Heart right ventricle (tissue), 16 donors: ENCODE measurements around the gene HK3. TPM values are rescaled to one million over a fixed set of nuclear protein-coding genes. Genes with fewer than 3 reads are reported as not detected.

Experiments used
- ATAC-seq, 8 donors: fragments of 200-7000 bp; cut with Tn5 transposase; one replicate each; pipeline ENCODE4 v1.9.1; 2020; ENCODE audit warnings: mild to moderate bottlenecking in 8 of 8, moderate library complexity in 8 of 8, moderate number of reproducible peaks in 1 of 8
- DNase-seq, 2 donors: peaks; one replicate each; pipeline ENCODE4 v3.0.0-alpha.2; 2020
- H3K27ac ChIP-seq, 10 donors: fragments of 200-600 bp; sonication (generic) in 2 of 10; one replicate each; pipeline versions ENCODE4 v1.5.0 to v1.8.0; 2020 to 2022; ENCODE audit warnings: mild to moderate bottlenecking in 3 of 10
- H3K27me3 ChIP-seq, 7 donors: fragments of 200-600 bp; one replicate each; pipeline ENCODE4 v1.8.0; 2021 to 2022; ENCODE audit warnings: mild to moderate bottlenecking in 2 of 7
- H3K36me3 ChIP-seq, 9 donors: fragments of 200-600 bp; sonication (generic) in 1 of 9; one replicate each; pipeline versions ENCODE4 v1.5.0 to v1.8.0; 2020 to 2022; ENCODE audit warnings: mild to moderate bottlenecking in 2 of 9
- H3K4me1 ChIP-seq, 9 donors: fragments of 200-600 bp; sonication (generic) in 1 of 9; one replicate each; pipeline versions ENCODE4 v1.5.0 to v1.8.0; 2020 to 2022; ENCODE audit warnings: mild to moderate bottlenecking in 4 of 9
- H3K4me3 ChIP-seq, 10 donors: fragments of 200-600 bp; sonication (generic) in 2 of 10; one replicate each; pipeline versions ENCODE4 v1.5.0 to v1.8.0; 2020 to 2022; ENCODE audit warnings: mild to moderate bottlenecking in 7 of 10, moderate library complexity in 2 of 10
- H3K9me3 ChIP-seq, 11 donors: fragments of 200-600 bp in 10 of 11; sonication (generic) in 2 of 11; one replicate each; pipeline versions ENCODE4 v1.5.0 to v1.8.0; 2013 to 2022; ENCODE audit warnings: mild to moderate bottlenecking in 2 of 11, control low read depth in 1 of 11, moderate library complexity in 1 of 11
- CTCF ChIP-seq, 9 donors: fragments of 200-600 bp; sonication (generic) in 2 of 9; IDR thresholded peaks; one replicate each; pipeline versions ENCODE4 v1.5.0 to v1.8.0; 2021 to 2022; ENCODE audit warnings: antibody characterized with exemption in 9 of 9, mild to moderate bottlenecking in 5 of 9, moderate library complexity in 1 of 9
- WGBS, 2 donors: extraction: QIAGEN DNeasy Blood & Tissue Kit; methylation state at CpG; one replicate each; pipeline ENCODE4 v1.1.7; 2013; ENCODE audit warnings: inconsistent platforms in 1 of 2; 5-methylcytosine and 5-hydroxymethylcytosine counted together
- intact Hi-C, 10 donors: fragments of 100-400 bp; cut with DNase I; formaldehyde crosslinking; loops; one replicate each; pipeline versions ENCODE4 v1.11.1 to v1.14.2; 2022
- polyA plus RNA-seq, 2 donors: library from polyadenylated mRNA; stranded (reverse); fragments of 200-250 nt; gene quantifications; one replicate each; pipeline ENCODE4 v1.2.3, GENCODE V29; 2013
- total RNA-seq, 10 donors: library from RNA; stranded (reverse); fragmentation: NEBNext Ultra II Directional in 3 of 10; extraction: Animal tissue kit (Norgen Biotek cat#: 25700) in 3 of 10; gene quantifications; one replicate each; pipeline versions ENCODE4 v1.2.1 to v1.2.4, GENCODE V29; 2021 to 2023
- donor health status: Arrhythmogenic right ventricular cardiomyopathy.
- donor health status: ischemic (EF 13 %, LVEDD 7.1; RV severe dilation, severe dysfunction).
- donor health status: healthy with polysubstance abuse.
- donor health status: DM: no; HTN: yes; CAD: no.
- donor health status: DM: no; HTN: no; CAD: no.
- donor health status: ischemic (EF 25% LVEDD 6.9; RV normal size, moderate dysfunction).
- donor health status: ischemic (EF 25% LVEDD 5.7; RV mildly dilated, moderate dysfunction).
- donor health status: healthy.
- donor health status: DM: yes; HTN: yes; CAD: no.
- donor health status: Ischemic cardiomyopathy.
- donor health status: ischemic (EF 35%, LVEDD 5.7; RV mildly dilated, moderate dysfunction).
- donor health status: nonischemic (EF 11% LVEDD 7.7; RV severe dilation, severe dysfunction).
- donor health status: DM: yes; HTN: yes; CAD: no.
- donor health status: PGD.
- donor health status: ischemic (EF 29% LVEDD 5.4; RV normal size, mild dysfunction).
- donor health status: nonischemic (EF 23%, LVEDD 6.1; RV moderate dilation, normal function).

Gene HK3
- total and polyA plus RNA-seq, 12 donors = 0.68 to 18.7 (median 4.2) TPM

- H3K9me3 ChIP-seq = peaks cover 0 to 3% (median 0%) of the 10 kb centered on the region in 11 donors
- ATAC-seq = no peak
- intact Hi-C loops = no loop called here
- no peaks in the 10 kb centered on the region for H3K4me1 ChIP-seq
- no peak overlapping the region for H3K27ac ChIP-seq
- DNase-seq = no peak
- WGBS, 2 donors = 66 to 70% methylated on average over 8 of the region's 8 CpGs
- H3K4me3 ChIP-seq = no peak overlapping the region
- no peak for TF ChIP-seq CTCF (IDR thresholded peaks at IDR 0.05)
- H3K36me3 ChIP-seq = no peaks in the 10 kb centered on the region
- H3K27me3 ChIP-seq = peaks cover 0 to 42% (median 27%) of the 10 kb centered on the region in 7 donors
These were observed 67.7 kb downstream of the HK3 start for GRCh38 chr5:176831425-176831824.

- Histone ChIP-seq H3K27ac (no peak overlapping the region), H3K27me3 (peaks cover 0 to 42% (median 27%) of the 10 kb centered on the region in 7 donors), H3K9me3 (peaks cover 0 to 3% (median 0%) of the 10 kb centered on the region in 11 donors), H3K4me3 (no peak overlapping the region), H3K36me3 (no peaks in the 10 kb centered on the region), H3K4me1 (no peaks in the 10 kb centered on the region)
- ATAC-seq (no peak), DNase-seq (no peak)
- intact Hi-C loops = no loop called here
- TF ChIP-seq CTCF (IDR thresholded peaks at IDR 0.05) = no peak
- 53 to 54% methylated on average over 9 of the region's 9 CpGs for WGBS, 2 donors
These were observed 68.1 kb downstream of the HK3 start for GRCh38 chr5:176830995-176831423.

Other genes starting within 250 kb of the HK3 start
- under 1 TPM in 4 of 10 donors, not detected in 6; 0.06 to 0.35 (median 0.09) TPM for gene UNC5A, start 88.8 kb downstream of the HK3 start, total RNA-seq
- under 1 TPM in 1 of 2 donors, not detected in 1; 0.01 TPM for gene UNC5A, start 88.8 kb downstream of the HK3 start, polyA plus RNA-seq
- 10 to 100 TPM; 25.2 to 45.5 (median 36.8) TPM for gene UIMC1, start 107.4 kb upstream of the HK3 start, total RNA-seq
- 10 to 100 TPM; 24.0 to 25.0 TPM for gene UIMC1, start 107.4 kb upstream of the HK3 start, polyA plus RNA-seq
- gene ZNF346, start 123.3 kb upstream of the HK3 start, total RNA-seq = 10 to 100 TPM in 2 of 10 donors, 1 to 10 TPM in 8; 7.2 to 11.0 (median 8.7) TPM
- gene ZNF346, start 123.3 kb upstream of the HK3 start, polyA plus RNA-seq = 1 to 10 TPM; 4.8 to 6.7 TPM
- gene FGFR4, start 187.6 kb upstream of the HK3 start, total RNA-seq = 1 to 10 TPM in 2 of 10 donors, under 1 TPM in 7, not detected in 1; 0.25 to 2.7 (median 0.37) TPM
- gene FGFR4, start 187.6 kb upstream of the HK3 start, polyA plus RNA-seq = 1 to 10 TPM; 1.4 to 2.4 TPM
- gene NSD1, start 234.4 kb upstream of the HK3 start, total RNA-seq = 10 to 100 TPM; 34.4 to 62.9 (median 47.2) TPM
- 10 to 100 TPM in 1 of 2 donors, 1 to 10 TPM in 1; 5.6 to 10.0 TPM for gene NSD1, start 234.4 kb upstream of the HK3 start, polyA plus RNA-seq